ENCODE data around the gene SEMA3A.

SEMA3A gene

DNA sequence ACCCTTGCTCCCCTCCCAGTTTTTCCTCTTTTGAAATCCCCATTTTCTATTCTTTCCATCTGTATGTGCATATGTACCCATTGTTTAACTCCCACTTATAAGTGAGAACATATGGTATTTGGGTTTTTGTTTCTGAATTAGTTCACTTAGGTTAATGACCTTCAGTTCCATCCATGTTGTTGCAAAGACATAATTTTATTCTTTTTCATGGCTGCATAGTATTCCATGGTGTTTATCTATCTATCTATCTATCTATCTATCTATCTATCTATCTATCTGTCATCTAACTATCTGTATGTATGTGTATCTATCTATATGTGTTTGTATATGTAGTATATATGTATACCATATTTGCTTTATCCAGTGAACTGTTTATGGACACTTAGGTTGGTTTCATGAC is 281.4 kb downstream of the SEMA3A start:
- no peak for DNase-seq

DNA sequence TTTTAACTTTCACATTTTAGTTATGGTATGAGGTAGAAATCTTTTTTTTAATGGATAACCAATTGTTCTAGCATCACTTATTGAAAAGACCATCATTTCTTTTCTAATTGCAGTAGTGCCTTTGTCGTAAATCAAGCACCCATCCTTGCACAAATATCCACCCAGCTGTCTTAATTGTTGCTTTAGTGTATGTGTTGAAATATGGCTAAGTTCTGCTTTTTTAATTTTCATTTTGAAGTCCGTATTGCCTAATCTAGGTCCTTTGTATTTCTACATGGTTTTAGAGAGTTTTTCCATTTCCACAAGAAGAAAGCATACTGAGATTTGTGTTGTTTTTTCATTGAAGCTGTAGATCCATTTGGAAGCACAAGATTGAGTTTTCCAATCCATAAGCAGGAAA is 286.1 kb downstream of the SEMA3A start:
- no peak for DNase-seq
